HG03045 (cell line): ENCODE measurements around the gene THAP4.

Experiments used
- ATAC-seq: cut with Tn5 transposase; IDR thresholded peaks from one replicate; pipeline ENCODE4 v1.9.1; 2021; ENCODE audit warnings: mild to moderate bottlenecking, moderate library complexity; ENCODE audit not compliant: unreplicated experiment

The THAP4 gene

GRCh38 chr2:241553512-241553830, 83.5 kb downstream of the THAP4 start:
- no peak for ATAC-seq

- no peak for ATAC-seq
These were observed 84.8 kb downstream of the THAP4 start for GRCh38 chr2:241551998-241552737.

- no peak for ATAC-seq
These were observed 85.4 kb downstream of the THAP4 start for GRCh38 chr2:241551599-241551997.

- no peak for ATAC-seq
These were observed 86.1 kb downstream of the THAP4 start for GRCh38 chr2:241550616-241551580.

- ATAC-seq, result no peak
These were observed 88.5 kb downstream of the THAP4 start for GRCh38 chr2:241548451-241548835.

GRCh38 chr2:241547781-241548450, 89.0 kb downstream of the THAP4 start:
- no peak for ATAC-seq

- no peak for ATAC-seq
These were observed 90.0 kb downstream of the THAP4 start for GRCh38 chr2:241546771-241547498.

- no peak for ATAC-seq
These were observed 91.2 kb downstream of the THAP4 start for GRCh38 chr2:241545523-241546473.

GRCh38 chr2:241545106-241545505, 91.9 kb downstream of the THAP4 start:
- ATAC-seq, result no peak

GRCh38 chr2:241542278-241542605, 94.7 kb downstream of the THAP4 start:
- ATAC-seq, result no peak

GRCh38 chr2:241541564-241542277, 95.2 kb downstream of the THAP4 start:
- no peak for ATAC-seq

- ATAC-seq, result no peak
These were observed 96.0 kb downstream of the THAP4 start for GRCh38 chr2:241540771-241541561.

GRCh38 chr2:241540401-241540770, 96.6 kb downstream of the THAP4 start:
- ATAC-seq, result no peak

GRCh38 chr2:241539616-241540374, 97.2 kb downstream of the THAP4 start:
- no peak for ATAC-seq

- no peak for ATAC-seq
These were observed 97.9 kb downstream of the THAP4 start for GRCh38 chr2:241538838-241539615.

GRCh38 chr2:241535871-241536655, 100.9 kb downstream of the THAP4 start:
- ATAC-seq, result no peak
